K562 (cell line): ENCODE results near the gene ARHGAP18. TPM values are rescaled to one million over a fixed set of nuclear protein-coding genes. Genes with fewer than 3 reads are reported as not detected.
A peak's percentile ranks its signal among the peaks of the same experiment; 100 is the strongest.

Experiments
- ARNT ChIP-seq, 2 experiments: fragments of 450-650 bp; IDR thresholded peaks; 2 replicates each; pipeline ENCODE4 v1.6.1; 2016; ENCODE audit warnings: mild to moderate bottlenecking in 1 of 2
- CHD4 ChIP-seq: fragments of 200-600 bp; sonication (generic); IDR thresholded peaks from 3 replicates; pipeline ENCODE4 v1.6.1; 2012; ENCODE audit warnings: low read depth, mild to moderate bottlenecking, mixed read lengths, low read length, inconsistent platforms; ENCODE audit not compliant: insufficient read depth, insufficient replicate concordance, poor library complexity, severe bottlenecking
- FOXJ3 ChIP-seq: sonication (generic); formaldehyde crosslinking; IDR thresholded peaks from 2 replicates; pipeline ENCODE4 v1.4.0; 2020; ENCODE audit warnings: mild to moderate bottlenecking, missing genetic modification reagents
- HDAC3 ChIP-seq: fragments of 450-650 bp; IDR thresholded peaks from 2 replicates; pipeline ENCODE4 v1.6.1; 2018; ENCODE audit warnings: borderline replicate concordance, mild to moderate bottlenecking, moderate library complexity; ENCODE audit not compliant: partially characterized antibody
- ILF3 ChIP-seq: fragments of 450-650 bp; IDR thresholded peaks from 2 replicates; pipeline ENCODE4 v1.6.1; 2018; ENCODE audit warnings: antibody characterized with exemption, mild to moderate bottlenecking, moderate library complexity, borderline replicate concordance
- JUND ChIP-seq, 2 experiments: IDR thresholded peaks; 2 replicates in 1 of 2; 3 replicates in 1 of 2; pipeline ENCODE4 v1.6.1; 2011; ENCODE audit warnings: borderline replicate concordance in 2 of 2, low read depth in 2 of 2, low read length in 2 of 2, improper control_type of control experiment in 1 of 2, missing biosample characterization in 1 of 2, missing genetic modification characterization in 1 of 2, missing genetic modification reagents in 1 of 2
- LARP7 ChIP-seq: fragments of 450-650 bp; IDR thresholded peaks from 2 replicates; pipeline ENCODE4 v1.6.1; 2016
- MTA1 ChIP-seq: fragments of 450-650 bp; IDR thresholded peaks from 2 replicates; pipeline ENCODE4 v1.6.1; 2017; ENCODE audit warnings: borderline replicate concordance
- NCOA2 ChIP-seq, 2 experiments: fragments of 450-650 bp; IDR thresholded peaks; 2 replicates each; pipeline ENCODE4 v1.6.1; 2018; ENCODE audit warnings: mild to moderate bottlenecking in 2 of 2, moderate library complexity in 1 of 2; ENCODE audit not compliant: partially characterized antibody in 2 of 2
- RAD21 ChIP-seq, 2 experiments: fragments of 250-450 bp in 1 of 2; fragments of 450-650 bp in 1 of 2; sonication (Bioruptor Pico) in 1 of 2; formaldehyde crosslinking in 1 of 2; IDR thresholded peaks in 1 of 2; conservative IDR thresholded peaks in 1 of 2; 2 replicates each; pipeline versions ENCODE4 v1.4.0 to v1.8.0; 2020 to 2022; ENCODE audit warnings: mild to moderate bottlenecking in 2 of 2, moderate library complexity in 1 of 2
- SMARCA4 ChIP-seq: fragments of 450-650 bp; IDR thresholded peaks from 2 replicates; pipeline ENCODE4 v1.6.1; 2016
- ZC3H8 ChIP-seq: fragments of 450-650 bp; IDR thresholded peaks from 2 replicates; pipeline ENCODE4 v1.6.1; 2017
- ZNF384 ChIP-seq: IDR thresholded peaks from 2 replicates; pipeline ENCODE4 v1.6.1; 2012; ENCODE audit warnings: low read depth, low read length, improper control_type of control experiment
- ZNF76 ChIP-seq: fragments of 250-450 bp; sonication (Bioruptor Pico); IDR thresholded peaks from 2 replicates; pipeline ENCODE4 v1.4.0; 2020; ENCODE audit warnings: mild to moderate bottlenecking, moderate library complexity, borderline replicate concordance
- polyA plus RNA-seq, 8 experiments: library from polyadenylated mRNA; depleted of rRNA in 4 of 8; stranded (reverse) in 5 of 8; unstranded in 3 of 8; fragments of >200 nt; fragmentation: Nextera tagmentation in 2 of 8; fragmentation: Illumina TruSeq in 1 of 8; extraction: Ambion mirVana in 2 of 8; extraction: Trizol in 1 of 8; gene quantifications; 2 replicates each; pipeline versions ENCODE4 v1.2.1 to v1.2.3, GENCODE V29; 2011 to 2014; ENCODE audit warnings: inconsistent platforms in 1 of 8, missing spikeins in 1 of 8
- total RNA-seq, 7 experiments: library from RNA; depleted of rRNA in 6 of 7; stranded (reverse); fragments of >200 nt in 6 of 7; fragmentation: Illumina TruSeq in 2 of 7; extraction: Trizol in 2 of 7; gene quantifications; 2 replicates each; pipeline versions ENCODE4 v1.2.1 to v1.2.3, GENCODE V29; 2011 to 2021; ENCODE audit warnings: low replicate concordance in 1 of 7
- TF ChIP-seq, protein P1 (sequence below): sonication (generic); formaldehyde crosslinking; IDR thresholded peaks from 2 replicates; pipeline ENCODE4 v1.8.0; 2023; ENCODE audit warnings: mild to moderate bottlenecking, missing genetic modification reagents
- TF ChIP-seq, protein P2 (sequence below): IDR thresholded peaks from 2 replicates; pipeline ENCODE4 v1.6.1; 2011; ENCODE audit warnings: borderline replicate concordance, low read depth, mild to moderate bottlenecking, moderate library complexity, low read length; ENCODE audit not compliant: insufficient read depth, poor library complexity, severe bottlenecking
- TF ChIP-seq, protein P3 (sequence below): fragments of 250-450 bp; sonication (Bioruptor Pico); IDR thresholded peaks from 2 replicates; pipeline ENCODE4 v1.8.0; 2022; ENCODE audit warnings: moderate library complexity, mild to moderate bottlenecking, inconsistent platforms
- TF ChIP-seq, protein P4 (sequence below): fragments of 450-650 bp; formaldehyde crosslinking; IDR thresholded peaks from 2 replicates; pipeline ENCODE4 v1.4.0; 2020; ENCODE audit warnings: mild to moderate bottlenecking, mixed read lengths
- TF ChIP-seq, protein P5 (sequence below): fragments of 200-800 bp; sonication (Bioruptor generic); IDR thresholded peaks from 2 replicates; pipeline ENCODE4 v1.6.1; 2017; ENCODE audit warnings: missing genetic modification characterization, missing compliant biosample characterization

Gene ARHGAP18
- total and polyA plus RNA-seq, 9 of the 15 experiments (the other 6 are each of a cell fraction or from before 2014, with no cell fraction given), result 13.3 to 29.7 (median 21.1) TPM

DNA sequence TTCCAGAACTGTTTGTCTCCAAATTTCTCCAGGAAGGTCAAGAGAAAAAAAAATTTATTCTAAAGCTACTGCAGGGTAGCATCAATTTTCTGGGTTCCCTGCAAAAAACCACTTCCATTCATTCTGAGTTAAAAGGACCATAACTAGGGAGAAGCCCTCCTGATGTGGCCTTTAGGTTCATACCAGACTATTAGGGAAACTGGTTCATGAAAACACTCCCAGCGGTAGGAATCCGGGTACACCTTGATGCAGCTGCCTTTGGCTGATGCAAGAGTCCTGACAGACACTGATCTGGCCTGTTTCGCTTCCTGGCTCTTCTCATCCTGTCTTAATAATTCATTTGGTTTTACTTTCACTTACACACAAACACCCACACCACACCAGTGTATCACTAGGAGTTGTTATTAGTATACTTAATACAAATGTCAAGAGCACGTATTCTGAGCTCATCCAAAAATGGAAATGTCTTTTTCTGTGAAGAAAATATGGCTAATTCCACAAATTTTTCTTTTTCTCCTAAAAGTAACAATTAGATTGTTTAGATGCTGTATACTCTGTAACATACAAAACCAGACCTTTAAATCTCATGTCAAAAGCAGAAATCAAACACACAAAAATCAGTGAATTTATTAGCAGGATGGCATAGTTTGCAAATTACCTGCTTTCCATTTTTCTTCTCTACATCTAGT lies 38.4 kb upstream of the ARHGAP18 start (continued):
- no peak for TF ChIP-seq ILF3
- TF ChIP-seq, protein P1, sequence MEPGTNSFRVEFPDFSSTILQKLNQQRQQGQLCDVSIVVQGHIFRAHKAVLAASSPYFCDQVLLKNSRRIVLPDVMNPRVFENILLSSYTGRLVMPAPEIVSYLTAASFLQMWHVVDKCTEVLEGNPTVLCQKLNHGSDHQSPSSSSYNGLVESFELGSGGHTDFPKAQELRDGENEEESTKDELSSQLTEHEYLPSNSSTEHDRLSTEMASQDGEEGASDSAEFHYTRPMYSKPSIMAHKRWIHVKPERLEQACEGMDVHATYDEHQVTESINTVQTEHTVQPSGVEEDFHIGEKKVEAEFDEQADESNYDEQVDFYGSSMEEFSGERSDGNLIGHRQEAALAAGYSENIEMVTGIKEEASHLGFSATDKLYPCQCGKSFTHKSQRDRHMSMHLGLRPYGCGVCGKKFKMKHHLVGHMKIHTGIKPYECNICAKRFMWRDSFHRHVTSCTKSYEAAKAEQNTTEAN, result no peak
- TF ChIP-seq LARP7, result no peak
- TF ChIP-seq FOXJ3 (CRISPR knock-in tag), result no peak
- TF ChIP-seq, protein P2, sequence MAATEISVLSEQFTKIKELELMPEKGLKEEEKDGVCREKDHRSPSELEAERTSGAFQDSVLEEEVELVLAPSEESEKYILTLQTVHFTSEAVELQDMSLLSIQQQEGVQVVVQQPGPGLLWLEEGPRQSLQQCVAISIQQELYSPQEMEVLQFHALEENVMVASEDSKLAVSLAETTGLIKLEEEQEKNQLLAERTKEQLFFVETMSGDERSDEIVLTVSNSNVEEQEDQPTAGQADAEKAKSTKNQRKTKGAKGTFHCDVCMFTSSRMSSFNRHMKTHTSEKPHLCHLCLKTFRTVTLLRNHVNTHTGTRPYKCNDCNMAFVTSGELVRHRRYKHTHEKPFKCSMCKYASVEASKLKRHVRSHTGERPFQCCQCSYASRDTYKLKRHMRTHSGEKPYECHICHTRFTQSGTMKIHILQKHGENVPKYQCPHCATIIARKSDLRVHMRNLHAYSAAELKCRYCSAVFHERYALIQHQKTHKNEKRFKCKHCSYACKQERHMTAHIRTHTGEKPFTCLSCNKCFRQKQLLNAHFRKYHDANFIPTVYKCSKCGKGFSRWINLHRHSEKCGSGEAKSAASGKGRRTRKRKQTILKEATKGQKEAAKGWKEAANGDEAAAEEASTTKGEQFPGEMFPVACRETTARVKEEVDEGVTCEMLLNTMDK, result no peak
- 0 out of 2 replicates have a peak, but pooled peaks have one; percentile 24 for TF ChIP-seq ZNF384
- TF ChIP-seq CHD4, result no peak
- TF ChIP-seq, protein P3, sequence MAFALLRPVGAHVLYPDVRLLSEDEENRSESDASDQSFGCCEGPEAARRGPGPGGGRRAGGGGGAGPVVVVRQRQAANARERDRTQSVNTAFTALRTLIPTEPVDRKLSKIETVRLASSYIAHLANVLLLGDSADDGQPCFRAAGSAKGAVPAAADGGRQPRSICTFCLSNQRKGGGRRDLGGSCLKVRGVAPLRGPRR (CRISPR knock-in tag), result 0 out of 2 replicates have a peak, but pooled peaks have one; percentile 9
- TF ChIP-seq, protein P4, sequence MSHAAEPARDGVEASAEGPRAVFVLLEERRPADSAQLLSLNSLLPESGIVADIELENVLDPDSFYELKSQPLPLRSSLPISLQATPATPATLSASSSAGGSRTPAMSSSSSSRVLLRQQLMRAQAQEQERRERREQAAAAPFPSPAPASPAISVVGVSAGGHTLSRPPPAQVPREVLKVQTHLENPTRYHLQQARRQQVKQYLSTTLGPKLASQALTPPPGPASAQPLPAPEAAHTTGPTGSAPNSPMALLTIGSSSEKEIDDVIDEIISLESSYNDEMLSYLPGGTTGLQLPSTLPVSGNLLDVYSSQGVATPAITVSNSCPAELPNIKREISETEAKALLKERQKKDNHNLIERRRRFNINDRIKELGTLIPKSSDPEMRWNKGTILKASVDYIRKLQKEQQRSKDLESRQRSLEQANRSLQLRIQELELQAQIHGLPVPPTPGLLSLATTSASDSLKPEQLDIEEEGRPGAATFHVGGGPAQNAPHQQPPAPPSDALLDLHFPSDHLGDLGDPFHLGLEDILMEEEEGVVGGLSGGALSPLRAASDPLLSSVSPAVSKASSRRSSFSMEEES (CRISPR knock-in tag), result no peak
- peak; percentile 26; the same call in 1 of the 2 replicates for TF ChIP-seq ZNF76 (CRISPR knock-in tag)
- peak in 1 of 2 experiments; percentile 70; a peak in 2 of 4 replicates for TF ChIP-seq ARNT (IDR thresholded peaks at IDR 0.05)
- peak; percentile 90 for TF ChIP-seq JUND (IDR thresholded peaks at IDR 0.05; ENCODE audit: borderline replicate concordance, low read depth, low read length)
- TF ChIP-seq JUND (tag; IDR thresholded peaks at IDR 0.05; ENCODE audit: borderline replicate concordance, low read depth, low read length), result peak; percentile 77; the same call in 2 of the 3 replicates
- peak; percentile 36 for TF ChIP-seq HDAC3
- no peak for TF ChIP-seq MTA1
- TF ChIP-seq SMARCA4, result peak; percentile 65
- TF ChIP-seq, protein P5, sequence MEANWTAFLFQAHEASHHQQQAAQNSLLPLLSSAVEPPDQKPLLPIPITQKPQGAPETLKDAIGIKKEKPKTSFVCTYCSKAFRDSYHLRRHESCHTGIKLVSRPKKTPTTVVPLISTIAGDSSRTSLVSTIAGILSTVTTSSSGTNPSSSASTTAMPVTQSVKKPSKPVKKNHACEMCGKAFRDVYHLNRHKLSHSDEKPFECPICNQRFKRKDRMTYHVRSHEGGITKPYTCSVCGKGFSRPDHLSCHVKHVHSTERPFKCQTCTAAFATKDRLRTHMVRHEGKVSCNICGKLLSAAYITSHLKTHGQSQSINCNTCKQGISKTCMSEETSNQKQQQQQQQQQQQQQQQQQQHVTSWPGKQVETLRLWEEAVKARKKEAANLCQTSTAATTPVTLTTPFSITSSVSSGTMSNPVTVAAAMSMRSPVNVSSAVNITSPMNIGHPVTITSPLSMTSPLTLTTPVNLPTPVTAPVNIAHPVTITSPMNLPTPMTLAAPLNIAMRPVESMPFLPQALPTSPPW (CRISPR knock-in tag), result no peak; the same call in 1 of the 2 replicates
- no peak for TF ChIP-seq NCOA2 (IDR thresholded peaks at IDR 0.05; ENCODE audit: partially characterized antibody in 2 of 2)
- peak; percentile 29 to 32 for TF ChIP-seq RAD21 (CRISPR knock-in tag; conservative IDR thresholded peaks at IDR 0.05 in 1 of 2, IDR thresholded peaks at IDR 0.05 in 1 of 2)
- TF ChIP-seq ZC3H8, result no peak
